Activated naive CD8-positive, alpha-beta T cell treated with anti-CD3 and anti-CD28 coated beads, Interleukin-2, amount 10 ng/mL, durations not matched to agents 7 days and 5 days (primary cell): Measurements from ENCODE around the gene DLL3. TPM values are rescaled to one million over a fixed set of nuclear protein-coding genes. Genes with fewer than 3 reads are reported as not detected.
A peak's percentile ranks its signal among the peaks of the same experiment; 100 is the strongest.

Source experiments
- ATAC-seq: fragments of 150-1000 bp; cut with Tn5 transposase; one replicate; pipeline ENCODE4 v1.10.0; 2021; ENCODE audit warnings: low read depth, moderate library complexity
- POLR2A ChIA-PET: fragments of 350-600 bp; sonication (Branson Sonifier 250); formaldehyde crosslinking; loops from one replicate; lab custom pipeline; 2021; ENCODE audit warnings: antibody characterized with exemption; lab: Charles Lee
- DNase-seq: peaks from one replicate; pipeline ENCODE4 v3.0.0; 2021
- H3K27ac Mint-ChIP-seq: one replicate; pipeline ENCODE4 v1.8.0; 2022; ENCODE audit warnings: mild to moderate bottlenecking, mixed read lengths
- H3K27me3 Mint-ChIP-seq: one replicate; pipeline ENCODE4 v1.8.0; 2022; ENCODE audit warnings: mild to moderate bottlenecking, moderate library complexity, mixed read lengths
- H3K36me3 Mint-ChIP-seq: one replicate; pipeline ENCODE4 v1.8.0; 2021; ENCODE audit warnings: mild to moderate bottlenecking, mixed read lengths
- H3K4me1 Mint-ChIP-seq: one replicate; pipeline ENCODE4 v1.8.0; 2021; ENCODE audit warnings: mixed read lengths
- H3K4me3 Mint-ChIP-seq: one replicate; pipeline ENCODE4 v1.8.0; 2022; ENCODE audit warnings: mild to moderate bottlenecking, moderate library complexity, mixed read lengths
- H3K9me3 Mint-ChIP-seq: one replicate; pipeline ENCODE4 v1.8.0; 2021; ENCODE audit warnings: mixed read lengths
- total RNA-seq, 2 experiments: library from RNA; stranded (reverse); gene quantifications; one replicate each; pipeline ENCODE4 v1.2.3, GENCODE V29; 2021

Gene DLL3
- total RNA-seq, 2 experiments from 2014 or later = 0.19 to 0.23 TPM

- DNase-seq (no peak), ATAC-seq (no peak)
- peaks cover 18% of the 10 kb centered on the region for H3K4me1 Mint-ChIP-seq
- H3K36me3 Mint-ChIP-seq = peaks cover 9% of the 10 kb centered on the region
- peak overlapping the region; percentile 82 for H3K27ac Mint-ChIP-seq
- POLR2A ChIA-PET = interaction anchor here (0.6 to 2.8 kb wide), 4 partner anchors 35 to 407 kb away, joined by 3 to 16 read pairs (median 8); partner anchors contain the start of genes DLL3, RPS16 and SUPT5H
- H3K9me3 Mint-ChIP-seq = no peaks in the 10 kb centered on the region
- H3K27me3 Mint-ChIP-seq = no peaks in the 10 kb centered on the region
- peak overlapping the region; percentile 92 for H3K4me3 Mint-ChIP-seq
Observed at GRCh38 chr19:39533003-39533512, 34.3 kb downstream of the DLL3 start.

GRCh38 chr19:39533791-39534190 is 35.0 kb downstream of the DLL3 start:
- no peaks in the 10 kb centered on the region for H3K27me3 Mint-ChIP-seq
- H3K4me3 Mint-ChIP-seq = no peak overlapping the region
- POLR2A ChIA-PET = interaction anchor here (0.7 to 2.8 kb wide), 3 partner anchors 88 to 191 kb away, joined by 3 to 12 read pairs (median 4); partner anchors contain the start of genes SAMD4B and SUPT5H
- H3K4me1 Mint-ChIP-seq = peaks cover 23% of the 10 kb centered on the region
- DNase-seq (no peak), ATAC-seq (no peak)
- no peaks in the 10 kb centered on the region for H3K9me3 Mint-ChIP-seq
- H3K27ac Mint-ChIP-seq = no peak overlapping the region
- H3K36me3 Mint-ChIP-seq = peaks cover 8% of the 10 kb centered on the region

GRCh38 chr19:39539165-39539517 is 40.4 kb downstream of the DLL3 start:
- POLR2A ChIA-PET = interaction anchor here (1.2 kb wide), 1 partner anchor 104 kb away, joined by 5 read pairs; the partner anchor contains the start of gene RPS16
- ATAC-seq = no peak
- Mint-ChIP-seq H3K9me3 (no peaks in the 10 kb centered on the region), H3K4me1 (peaks cover 45% of the 10 kb centered on the region), H3K36me3 (peaks cover 10% of the 10 kb centered on the region), H3K27me3 (no peaks in the 10 kb centered on the region), H3K4me3 (peak overlapping the region; percentile 95), H3K27ac (peak overlapping the region; percentile 84)
- no peak for DNase-seq

- ATAC-seq = peak; percentile 92
- POLR2A ChIA-PET = interaction anchor here (1.0 to 1.2 kb wide), 2 partner anchors 94 to 104 kb away, joined by 5 to 8 read pairs; partner anchors contain the start of genes RPS16 and SUPT5H
- peak; percentile 95 for DNase-seq
- Mint-ChIP-seq H3K27ac (peak within 1 kb of the TSS; percentile 93), H3K27me3 (no peaks in the 10 kb centered on the region), H3K36me3 (peaks cover 10% of the 10 kb centered on the region), H3K4me3 (peak within 1 kb of the TSS; percentile 95), H3K9me3 (no peaks in the 10 kb centered on the region), H3K4me1 (peaks cover 51% of the 10 kb centered on the region)
Observed at GRCh38 chr19:39539518-39540332, 41.0 kb downstream of the DLL3 start, which contains the start of gene EID2. Gene EID2, minus strand, starts transcription at chr19:39540161. Its CDS starts 82 bp downstream, at chr19:39540079.

- Mint-ChIP-seq H3K4me1 (peaks cover 54% of the 10 kb centered on the region), H3K36me3 (peaks cover 10% of the 10 kb centered on the region), H3K27me3 (no peaks in the 10 kb centered on the region), H3K4me3 (peak overlapping the region; percentile 89), H3K27ac (peak overlapping the region; percentile 93), H3K9me3 (no peaks in the 10 kb centered on the region)
- POLR2A ChIA-PET = interaction anchor here (0.6 to 1.0 kb wide), 2 partner anchors 95 to 598 kb away, joined by 5 to 8 read pairs; partner anchors contain the start of gene SUPT5H
- ATAC-seq = no peak
- DNase-seq = no peak
Observed at GRCh38 chr19:39540333-39540673, 41.6 kb downstream of the DLL3 start.

GRCh38 chr19:39542206-39542605 is 43.5 kb downstream of the DLL3 start:
- peak overlapping the region; percentile 85 for H3K27ac Mint-ChIP-seq
- H3K4me1 Mint-ChIP-seq = peaks cover 64% of the 10 kb centered on the region
- DNase-seq (no peak), ATAC-seq (no peak)
- POLR2A ChIA-PET = interaction anchor here (0.8 kb wide), 1 partner anchor 106 kb away, joined by 3 read pairs; the partner anchor contains the start of gene RPS16
- H3K36me3 Mint-ChIP-seq = peaks cover 8% of the 10 kb centered on the region
- no peaks in the 10 kb centered on the region for H3K27me3 Mint-ChIP-seq
- H3K9me3 Mint-ChIP-seq = no peaks in the 10 kb centered on the region
- H3K4me3 Mint-ChIP-seq = peak overlapping the region; percentile 47

- Mint-ChIP-seq H3K9me3 (no peaks in the 10 kb centered on the region), H3K27me3 (no peaks in the 10 kb centered on the region), H3K4me3 (no peak overlapping the region), H3K4me1 (peaks cover 55% of the 10 kb centered on the region), H3K27ac (no peak overlapping the region), H3K36me3 (peaks cover 2% of the 10 kb centered on the region)
- ATAC-seq = no peak
- POLR2A ChIA-PET = no interaction called here
- no peak for DNase-seq
Observed at GRCh38 chr19:39543477-39543857, 44.7 kb downstream of the DLL3 start.

- no peak for ATAC-seq
- POLR2A ChIA-PET = interaction anchor here (0.7 to 1.5 kb wide), 3 partner anchors 99 to 129 kb away, joined by 3 to 9 read pairs (median 4); partner anchors contain the start of genes RPS16 and SUPT5H
- Mint-ChIP-seq H3K27me3 (no peaks in the 10 kb centered on the region), H3K9me3 (no peaks in the 10 kb centered on the region), H3K36me3 (peaks cover 2% of the 10 kb centered on the region), H3K4me1 (peaks cover 49% of the 10 kb centered on the region), H3K4me3 (peak overlapping the region; percentile 48), H3K27ac (peak overlapping the region; percentile 71)
- no peak for DNase-seq
Observed at GRCh38 chr19:39544226-39544903, 45.6 kb downstream of the DLL3 start.

- H3K9me3 Mint-ChIP-seq = no peaks in the 10 kb centered on the region
- peak; percentile 40 for ATAC-seq
- POLR2A ChIA-PET = interaction anchor here (0.7 to 1.5 kb wide), 3 partner anchors 100 to 129 kb away, joined by 3 to 9 read pairs (median 4); partner anchors contain the start of genes RPS16 and SUPT5H
- H3K27me3 Mint-ChIP-seq = no peaks in the 10 kb centered on the region
- H3K27ac Mint-ChIP-seq = peak overlapping the region; percentile 66
- DNase-seq = no peak
- H3K4me3 Mint-ChIP-seq = peak overlapping the region; percentile 48
- H3K36me3 Mint-ChIP-seq = peaks cover 2% of the 10 kb centered on the region
- peaks cover 48% of the 10 kb centered on the region for H3K4me1 Mint-ChIP-seq
Observed at GRCh38 chr19:39544911-39545310, 46.2 kb downstream of the DLL3 start.

GRCh38 chr19:39546599-39546998 is 47.9 kb downstream of the DLL3 start:
- DNase-seq (no peak), ATAC-seq (no peak)
- H3K27me3 Mint-ChIP-seq = no peaks in the 10 kb centered on the region
- no peaks in the 10 kb centered on the region for H3K9me3 Mint-ChIP-seq
- peak overlapping the region; percentile 44 for H3K27ac Mint-ChIP-seq
- H3K36me3 Mint-ChIP-seq = peaks cover 2% of the 10 kb centered on the region
- H3K4me3 Mint-ChIP-seq = no peak overlapping the region
- H3K4me1 Mint-ChIP-seq = peaks cover 40% of the 10 kb centered on the region
- POLR2A ChIA-PET = interaction anchor here (0.5 to 1.8 kb wide), 4 partner anchors 49 to 299 kb away, joined by 3 to 6 read pairs (median 4); partner anchors contain the start of genes FBL, RPS16 and SUPT5H

GRCh38 chr19:39550197-39550596 is 51.5 kb downstream of the DLL3 start:
- POLR2A ChIA-PET = no interaction called here
- no peak for ATAC-seq
- no peak overlapping the region for H3K27ac Mint-ChIP-seq

GRCh38 chr19:39553082-39553652 is 54.4 kb downstream of the DLL3 start:
- ATAC-seq = no peak
- Mint-ChIP-seq H3K4me3 (no peak overlapping the region), H3K9me3 (no peaks in the 10 kb centered on the region), H3K4me1 (peaks cover 32% of the 10 kb centered on the region), H3K27ac (no peak overlapping the region), H3K27me3 (no peaks in the 10 kb centered on the region), H3K36me3 (peaks cover 1% of the 10 kb centered on the region)
- DNase-seq = no peak
- POLR2A ChIA-PET = no interaction called here

More at GRCh38 chr19:39550197-39550596, 51.5 kb downstream of the DLL3 start:
- Mint-ChIP-seq H3K9me3 (no peaks in the 10 kb centered on the region), H3K27me3 (no peaks in the 10 kb centered on the region), H3K4me1 (peaks cover 35% of the 10 kb centered on the region), H3K4me3 (no peak overlapping the region), H3K36me3 (no peaks in the 10 kb centered on the region)
- DNase-seq = no peak
